Nephron (organoid): ENCODE data around the gene PSPN.
"Not testable (repeated sequence)": the region's sequence is repeated elsewhere in the genome, so short reads cannot be mapped to it uniquely, and the experiment has no call there.

Source experiments
- H3K27ac Mint-ChIP-seq, 3 experiments: 2 replicates each; pipeline ENCODE4 v1.8.0; 2020; ENCODE audit warnings: mixed read lengths in 3 of 3, mild to moderate bottlenecking in 2 of 3, moderate library complexity in 1 of 3
- H3K27me3 Mint-ChIP-seq: 2 replicates; pipeline ENCODE4 v1.8.0; 2021; ENCODE audit warnings: low read depth, mild to moderate bottlenecking, moderate library complexity, mixed read lengths
- H3K36me3 Mint-ChIP-seq: 2 replicates; pipeline ENCODE4 v1.8.0; 2020; ENCODE audit warnings: low read depth, mixed read lengths
- H3K4me1 Mint-ChIP-seq: 2 replicates; pipeline ENCODE4 v1.8.0; 2020; ENCODE audit warnings: mixed read lengths
- H3K4me3 Mint-ChIP-seq, 3 experiments: 2 replicates each; pipeline ENCODE4 v1.8.0; 2020; ENCODE audit warnings: mild to moderate bottlenecking in 3 of 3, mixed read lengths in 3 of 3, moderate library complexity in 2 of 3
- H3K9me3 Mint-ChIP-seq: 2 replicates; pipeline ENCODE4 v1.8.0; 2020; ENCODE audit warnings: mixed read lengths
- CTCF ChIP-seq, 3 experiments: fragments of 200-600 bp; sonication (generic); IDR thresholded peaks; one replicate each; pipeline ENCODE4 v1.5.0; 2021; ENCODE audit warnings: antibody characterized with exemption in 3 of 3; ENCODE audit not compliant: unreplicated experiment in 3 of 3

PSPN gene

GRCh38 chr19:6358003-6358402, 17.7 kb downstream of the PSPN start:
- Mint-ChIP-seq H3K4me3 (peak overlapping the region; percentile 14 to 41 (median 41)), H3K27me3 (peaks cover 3% of the 10 kb centered on the region), H3K4me1 (peaks cover 20% of the 10 kb centered on the region), H3K27ac (peak overlapping the region; percentile 5 to 79 (median 68)), H3K36me3 (no peaks in the 10 kb centered on the region), H3K9me3 (no peaks in the 10 kb centered on the region)
- no peak for TF ChIP-seq CTCF (IDR thresholded peaks at IDR 0.05; ENCODE audit: unreplicated experiment in 3 of 3)

GRCh38 chr19:6357174-6357573, 18.6 kb downstream of the PSPN start:
- Mint-ChIP-seq H3K4me1 (peaks cover 16% of the 10 kb centered on the region), H3K4me3 (no peak overlapping the region), H3K9me3 (peaks cover under 1% of the 10 kb centered on the region), H3K27me3 (peaks cover 3% of the 10 kb centered on the region), H3K36me3 (no peaks in the 10 kb centered on the region), H3K27ac (peak overlapping the region in 1 of 3 experiments; percentile 68)
- TF ChIP-seq CTCF (IDR thresholded peaks at IDR 0.05; ENCODE audit: unreplicated experiment in 3 of 3), result no peak

- not testable (repeated sequence) for H3K36me3 Mint-ChIP-seq, H3K9me3 Mint-ChIP-seq, H3K4me3 Mint-ChIP-seq, H3K27me3 Mint-ChIP-seq, H3K27ac Mint-ChIP-seq
- H3K4me1 Mint-ChIP-seq, result peaks cover 15% of the 10 kb centered on the region
Measured at GRCh38 chr19:6355321-6356040, 20.3 kb downstream of the PSPN start.

- no peaks in the 10 kb centered on the region for H3K27me3 Mint-ChIP-seq
- no peak overlapping the region for H3K4me3 Mint-ChIP-seq
- H3K36me3 Mint-ChIP-seq, result no peaks in the 10 kb centered on the region
- peak; percentile 40 to 47 (median 46) for TF ChIP-seq CTCF (IDR thresholded peaks at IDR 0.05; ENCODE audit: unreplicated experiment in 3 of 3)
- peaks cover 3% of the 10 kb centered on the region for H3K9me3 Mint-ChIP-seq
- H3K27ac Mint-ChIP-seq, result no peak overlapping the region
- H3K4me1 Mint-ChIP-seq, result peaks cover 8% of the 10 kb centered on the region
Measured at GRCh38 chr19:6354098-6354674, 21.5 kb downstream of the PSPN start.

DNA sequence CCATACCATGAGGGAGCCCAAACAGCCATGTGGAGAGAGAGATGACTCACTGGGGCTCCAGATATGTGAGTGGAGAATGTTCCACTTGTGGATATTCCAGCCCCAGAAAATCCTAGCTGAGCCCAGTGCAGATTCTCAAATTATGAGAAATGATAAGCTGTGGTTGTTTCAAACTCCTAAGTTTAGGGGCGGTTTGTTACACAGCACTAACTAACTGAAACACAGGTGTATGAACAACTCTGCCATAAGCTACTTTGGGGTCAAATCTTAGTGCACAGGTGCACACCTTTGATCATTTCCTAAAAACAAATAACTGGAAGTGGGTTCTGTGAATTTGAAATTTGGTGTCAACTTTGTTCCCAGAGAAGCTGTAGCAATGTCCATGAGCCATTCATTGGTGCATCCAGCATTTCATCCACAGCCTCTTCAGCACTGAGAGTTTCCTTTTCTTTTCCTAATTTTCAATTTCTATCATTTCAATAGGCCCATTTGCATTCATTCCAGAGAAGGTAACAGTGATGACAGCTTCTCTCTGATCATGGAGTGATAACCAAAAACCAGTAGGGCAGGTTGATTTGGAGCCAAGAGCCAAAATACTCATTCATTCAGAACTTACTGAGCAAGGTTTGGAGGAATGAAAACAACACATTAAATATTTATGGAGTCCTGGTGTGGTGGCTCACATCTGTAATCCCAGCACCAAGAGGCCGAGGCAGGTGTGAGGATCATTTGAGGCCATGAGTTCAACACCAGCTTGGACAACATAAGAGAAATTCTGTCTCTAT, 23.2 kb downstream of the PSPN start:
- TF ChIP-seq CTCF (IDR thresholded peaks at IDR 0.05; ENCODE audit: unreplicated experiment in 3 of 3), result no peak
- Mint-ChIP-seq H3K36me3 (no peaks in the 10 kb centered on the region), H3K9me3 (peaks cover 3% of the 10 kb centered on the region), H3K27ac (no peak overlapping the region), H3K4me3 (no peak overlapping the region), H3K4me1 (peaks cover 4% of the 10 kb centered on the region), H3K27me3 (peaks cover 3% of the 10 kb centered on the region)

- Mint-ChIP-seq H3K27ac (no peak overlapping the region), H3K36me3 (no peaks in the 10 kb centered on the region)
Measured at GRCh38 chr19:6350688-6351087, 25.0 kb downstream of the PSPN start.

DNA sequence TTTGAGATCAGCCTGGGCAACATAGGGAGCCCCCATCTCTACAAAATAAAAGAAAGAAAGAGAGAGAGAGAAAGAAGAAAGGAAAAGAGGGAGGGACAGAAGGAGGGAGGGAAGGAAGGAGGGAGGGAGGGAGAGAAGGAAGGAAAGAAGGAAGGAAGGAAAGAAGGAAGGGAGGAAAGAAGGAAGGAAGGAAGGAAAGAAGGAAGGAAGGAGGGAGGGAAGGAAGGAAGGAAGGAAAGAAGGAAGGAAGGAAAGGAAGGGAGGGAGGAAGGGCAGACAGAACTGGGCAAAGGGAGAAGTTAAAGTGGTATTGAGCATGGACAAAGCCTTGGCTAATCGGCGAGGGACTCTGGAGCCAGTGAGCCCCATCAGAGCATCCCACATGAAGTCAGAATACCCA, 26.5 kb downstream of the PSPN start:
- H3K36me3 Mint-ChIP-seq, H3K4me1 Mint-ChIP-seq, H3K27ac Mint-ChIP-seq, H3K9me3 Mint-ChIP-seq, H3K27me3 Mint-ChIP-seq, H3K4me3 Mint-ChIP-seq: not testable (repeated sequence)

More at GRCh38 chr19:6350688-6351087, 25.0 kb downstream of the PSPN start:
- Mint-ChIP-seq H3K9me3 (peaks cover 3% of the 10 kb centered on the region), H3K27me3 (peaks cover 3% of the 10 kb centered on the region), H3K4me3 (no peak overlapping the region), H3K4me1 (no peaks in the 10 kb centered on the region)
- no peak for TF ChIP-seq CTCF (IDR thresholded peaks at IDR 0.05; ENCODE audit: unreplicated experiment in 3 of 3)
